ENCODE data around the gene RPL28.
A peak's percentile ranks its signal among the peaks of the same experiment; 100 is the strongest.

Gene RPL28

GRCh38 chr19:55385724-55386492, at the start of gene RPL28:
RPL28 (plus strand) TSS chr19:55385932; CDS start chr19:55386358, 426 bp downstream.
- peak; percentile 95 for DNase-seq

GRCh38 chr19:55336101-55336500, 49.6 kb upstream of the RPL28 start:
- DNase-seq = no peak

GRCh38 chr19:55339105-55339888, 46.4 kb upstream of the RPL28 start, which contains the start of gene KMT5C:
KMT5C (plus strand) TSS chr19:55339876; CDS start chr19:55341937, 2,061 bp downstream.
- DNase-seq = peak; percentile 100

- no peak for DNase-seq
Observed at GRCh38 chr19:55339889-55340783, 45.6 kb upstream of the RPL28 start.

- no peak for DNase-seq
Observed at GRCh38 chr19:55340784-55341147, 45.0 kb upstream of the RPL28 start.

- no peak for DNase-seq
Observed at GRCh38 chr19:55341171-55341588, 44.6 kb upstream of the RPL28 start.

- DNase-seq = no peak
Observed at GRCh38 chr19:55341595-55342531, 43.9 kb upstream of the RPL28 start.

- DNase-seq = no peak
Observed at GRCh38 chr19:55344444-55344843, 41.3 kb upstream of the RPL28 start.

- no peak for DNase-seq
Observed at GRCh38 chr19:55345101-55345817, 40.5 kb upstream of the RPL28 start.

- no peak for DNase-seq
Observed at GRCh38 chr19:55345818-55346724, 39.7 kb upstream of the RPL28 start.

- DNase-seq = no peak
Observed at GRCh38 chr19:55346725-55347441, 38.8 kb upstream of the RPL28 start.

- no peak for DNase-seq
Observed at GRCh38 chr19:55347442-55348009, 38.2 kb upstream of the RPL28 start.

GRCh38 chr19:55348317-55349034, 37.3 kb upstream of the RPL28 start:
- DNase-seq = no peak

GRCh38 chr19:55350620-55351315, 35.0 kb upstream of the RPL28 start:
- no peak for DNase-seq

GRCh38 chr19:55352040-55352439, 33.7 kb upstream of the RPL28 start:
- DNase-seq = no peak

GRCh38 chr19:55352549-55353145, 33.1 kb upstream of the RPL28 start:
- DNase-seq = no peak

GRCh38 chr19:55353356-55353802, 32.4 kb upstream of the RPL28 start:
- no peak for DNase-seq

Data from HCEC 1CT (cell line).